Epidermal melanocyte (primary cell): Measurements from ENCODE around the gene ERCC3.

ENCODE experiments used
- DNase-seq: peaks from one replicate; pipeline ENCODE4 v3.0.0; 2011; ENCODE audit warnings: low spot score; ENCODE audit not compliant: insufficient read length

The ERCC3 gene

GRCh38 chr2:127293748-127294562, at the start of gene ERCC3:
Gene ERCC3 (minus strand): TSS chr2:127294144. CDS start chr2:127294081, 63 bp downstream.
- DNase-seq, result peak; percentile 85

GRCh38 chr2:127343277-127343676, 49.3 kb upstream of the ERCC3 start:
- DNase-seq, result no peak

DNA sequence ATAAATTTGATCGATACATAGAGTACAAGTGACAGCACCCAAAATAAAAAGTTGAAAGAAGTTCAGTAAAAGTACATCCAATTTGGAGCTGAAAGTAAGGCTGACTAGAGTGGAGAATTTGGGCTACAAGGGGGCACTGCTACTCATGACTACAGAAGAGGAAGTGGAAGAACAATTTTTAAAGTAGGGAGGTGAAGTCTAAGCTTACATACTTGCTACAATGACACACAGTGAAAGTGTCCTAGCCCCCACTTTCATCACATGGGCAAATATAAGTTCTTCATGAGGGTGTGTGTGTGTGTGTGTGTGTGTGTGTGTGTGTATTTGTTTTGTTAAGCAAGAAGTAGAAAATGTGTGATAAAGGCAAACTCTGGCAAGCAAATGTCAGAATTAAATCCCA, 48.2 kb upstream of the ERCC3 start:
- DNase-seq, result no peak

DNA sequence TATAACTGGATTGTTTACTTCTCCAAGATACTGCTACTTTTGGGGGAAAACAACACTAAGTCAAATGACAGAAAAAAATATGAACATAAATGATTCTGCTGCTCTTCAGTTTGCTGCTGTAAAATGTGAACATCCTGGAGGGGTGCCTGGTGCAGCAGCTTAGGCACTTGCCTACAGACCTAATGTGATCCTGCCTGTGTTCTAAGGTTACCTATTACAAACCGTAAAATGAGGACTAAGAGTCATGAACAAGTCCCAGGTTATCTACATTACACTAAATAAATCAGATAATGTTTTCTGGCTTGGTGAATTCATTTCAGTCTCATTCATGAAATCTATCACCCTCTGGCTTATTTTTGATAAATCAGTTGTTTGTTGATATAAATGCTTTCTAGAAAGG, 38.4 kb upstream of the ERCC3 start:
- no peak for DNase-seq

DNA sequence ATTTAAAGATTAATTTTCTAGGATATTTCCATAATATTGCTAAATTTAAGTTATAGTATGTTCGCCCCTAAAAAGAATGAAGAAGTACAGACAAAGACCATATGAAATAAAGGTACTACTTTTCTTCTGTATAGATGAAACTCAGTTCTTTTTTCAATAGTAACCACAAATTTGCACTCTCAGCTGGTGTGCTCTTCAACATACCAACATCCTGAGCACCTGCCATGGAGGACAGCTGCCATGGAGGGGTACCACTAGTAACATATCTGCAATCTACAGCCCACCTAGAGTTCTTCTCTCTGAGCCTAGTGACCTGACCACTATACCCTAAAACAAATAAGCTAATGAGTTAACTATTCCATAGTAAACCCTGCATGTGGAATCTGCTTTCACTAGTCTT, 36.8 kb upstream of the ERCC3 start:
- no peak for DNase-seq

- DNase-seq, result no peak
Observed at GRCh38 chr2:127326289-127326945, 32.5 kb upstream of the ERCC3 start.

DNA sequence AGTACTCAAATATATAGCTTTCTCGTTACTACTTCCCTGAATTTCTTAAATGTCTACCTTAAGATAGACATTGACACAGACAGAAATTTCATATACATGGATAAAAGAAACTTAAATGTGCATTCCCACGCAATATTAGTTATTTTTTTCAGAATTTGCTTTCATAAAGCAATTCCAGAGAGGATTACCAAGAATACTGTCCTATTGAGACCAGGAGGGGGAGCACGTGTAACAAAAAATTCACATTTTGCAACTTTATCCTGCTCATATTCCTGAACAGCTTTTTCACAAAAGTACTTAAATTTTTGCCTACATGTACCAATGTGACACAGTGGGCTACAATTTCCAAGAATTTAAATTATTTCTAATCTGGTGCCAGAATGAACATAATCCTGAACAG, 30.7 kb upstream of the ERCC3 start:
- peak; percentile 29 for DNase-seq

DNA sequence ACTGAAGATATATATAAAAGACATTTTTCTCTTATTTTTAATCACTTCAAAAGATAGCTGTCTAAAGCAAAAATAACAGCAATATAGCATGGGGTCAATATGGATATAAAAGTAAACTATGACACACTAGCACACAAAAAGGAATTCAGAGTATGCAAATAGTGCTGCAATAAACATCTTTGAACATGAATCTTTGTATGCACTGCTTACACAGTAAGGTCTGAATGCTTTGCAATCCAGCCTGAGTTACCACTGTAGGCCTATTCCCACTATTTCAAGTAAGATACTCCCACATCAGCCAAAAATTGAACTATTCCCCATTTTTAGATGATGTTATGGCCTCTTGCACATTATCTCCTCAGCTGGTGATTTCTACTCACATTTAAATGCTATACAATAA, 27.4 kb upstream of the ERCC3 start:
- DNase-seq, result no peak

GRCh38 chr2:127320586-127321275, 26.8 kb upstream of the ERCC3 start:
- no peak for DNase-seq

DNA sequence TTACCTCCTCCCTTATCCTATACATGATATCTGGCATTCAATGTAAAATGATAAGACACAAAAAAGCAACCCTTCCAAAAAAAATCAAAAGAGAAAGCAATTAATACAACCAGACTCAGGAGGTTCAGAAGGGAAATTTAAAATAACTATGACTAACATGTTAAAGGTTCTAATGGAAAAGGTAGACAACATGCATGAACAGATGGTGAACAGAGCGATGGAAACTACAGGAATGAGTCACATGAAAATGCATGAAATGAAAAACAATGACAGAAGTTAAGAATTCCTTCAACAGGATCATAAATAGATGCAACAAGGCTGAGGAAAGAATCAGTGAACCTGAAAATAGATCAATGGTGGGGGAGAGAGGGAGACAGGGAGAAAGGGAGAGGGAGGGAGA, 26.1 kb upstream of the ERCC3 start:
- no peak for DNase-seq

DNA sequence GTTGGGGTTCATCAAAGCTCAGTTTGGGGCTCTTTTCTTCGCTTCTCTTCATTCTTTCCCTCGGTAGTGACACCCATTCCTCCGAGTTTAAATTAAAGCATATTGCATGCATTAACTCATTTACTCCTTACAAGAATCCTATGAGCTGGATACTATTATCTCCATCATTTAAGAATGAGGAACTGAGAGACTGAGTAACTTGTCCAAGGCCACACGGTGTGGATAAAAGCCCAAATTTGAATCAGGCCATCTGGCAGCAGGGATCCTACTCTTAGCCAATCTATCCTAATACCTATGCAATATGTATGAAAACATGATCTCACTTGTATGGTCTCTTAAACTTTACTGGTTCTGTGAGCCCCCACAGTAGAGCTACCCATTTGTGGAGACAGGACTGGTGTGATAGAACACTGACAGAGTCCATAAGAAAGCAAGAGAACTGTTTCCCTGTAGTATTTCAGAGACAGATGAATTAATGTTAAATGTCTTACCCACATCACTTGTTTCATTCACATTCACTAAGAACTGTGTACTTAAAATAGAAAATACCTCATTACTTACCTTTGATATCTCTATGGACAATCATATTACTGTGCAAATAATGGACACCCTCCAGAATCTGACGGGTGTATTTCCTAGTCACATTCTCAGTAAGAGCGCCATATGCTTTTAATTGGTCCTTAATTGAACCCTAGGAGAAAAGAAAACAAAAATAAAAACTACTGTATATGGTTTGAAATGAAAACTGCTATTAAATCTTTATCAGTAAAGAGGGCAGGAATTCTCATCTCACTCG, 20.4 kb upstream of the ERCC3 start:
- DNase-seq, result no peak

GRCh38 chr2:127313406-127313805, 19.5 kb upstream of the ERCC3 start:
- DNase-seq, result no peak

- DNase-seq, result no peak
Observed at GRCh38 chr2:127310980-127311379, 17.0 kb upstream of the ERCC3 start.

- DNase-seq, result no peak
Observed at GRCh38 chr2:127309468-127309867, 15.5 kb upstream of the ERCC3 start.

GRCh38 chr2:127308586-127309138, 14.7 kb upstream of the ERCC3 start:
- no peak for DNase-seq

DNA sequence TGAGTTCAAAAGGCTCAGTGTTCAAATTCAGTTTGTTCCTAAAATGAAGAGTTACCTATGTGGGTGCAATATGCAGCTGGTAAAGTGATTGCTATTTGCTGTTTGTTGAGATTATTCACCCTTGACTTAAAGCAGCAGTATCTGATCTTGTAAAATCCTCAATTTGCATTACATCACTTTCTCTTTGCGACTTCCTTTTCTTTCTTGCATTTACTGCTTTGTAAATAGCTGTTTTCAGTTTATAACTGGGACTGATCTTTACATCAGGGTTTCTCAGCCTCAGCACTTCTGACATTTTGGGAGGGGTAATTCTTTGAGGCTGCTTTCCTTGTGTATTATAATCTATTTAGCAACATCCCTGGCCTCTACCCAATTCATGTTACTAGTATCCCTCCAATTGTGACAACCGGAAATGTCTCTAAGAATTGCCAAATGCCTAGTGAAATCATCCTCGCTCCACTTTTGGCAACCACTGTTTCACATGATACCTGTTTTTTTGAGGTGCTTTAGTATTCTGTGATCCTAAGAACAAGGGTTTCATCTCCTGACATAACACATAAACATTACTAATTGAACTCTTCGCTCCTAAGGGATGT, 12.1 kb upstream of the ERCC3 start:
- DNase-seq, result no peak

DNA sequence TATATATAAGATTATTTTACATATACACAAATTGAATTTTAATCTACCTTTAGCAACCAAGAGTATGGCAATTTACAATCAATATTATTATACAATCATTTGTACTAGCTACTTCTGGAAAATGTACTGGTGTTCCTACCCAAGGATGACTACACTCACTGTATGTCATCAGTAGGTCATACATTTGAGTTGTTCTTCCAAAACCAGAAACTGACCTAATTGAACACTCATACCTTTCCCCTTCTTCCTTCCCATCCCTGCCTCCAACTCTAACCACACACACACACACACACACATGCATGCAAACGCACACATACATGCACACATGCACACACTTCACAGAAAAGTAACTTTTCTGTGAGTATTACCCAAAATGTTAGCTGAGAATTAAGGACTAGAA, 8.2 kb upstream of the ERCC3 start:
- DNase-seq, result no peak

DNA sequence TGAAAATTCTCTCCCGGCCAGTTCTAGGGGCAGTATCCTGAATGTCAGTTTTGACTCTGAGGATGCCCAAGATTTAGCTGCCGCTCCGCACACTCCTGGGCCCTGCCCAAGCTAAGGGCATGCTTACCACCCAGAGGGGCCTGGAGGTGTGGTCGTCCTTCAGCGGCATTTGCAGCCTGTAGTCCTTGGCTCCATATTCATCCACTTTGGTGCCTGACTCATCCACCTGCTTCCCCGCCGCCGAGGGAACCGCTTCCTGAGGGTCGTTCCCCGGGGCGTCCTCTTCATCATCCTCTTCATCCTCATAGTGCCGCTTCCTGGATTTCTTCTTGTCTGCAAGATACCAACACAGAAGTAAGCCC, 577 bp downstream of the ERCC3 start:
- no peak for DNase-seq

- no peak for DNase-seq
Observed at GRCh38 chr2:127288274-127288673, 5.7 kb downstream of the ERCC3 start.

GRCh38 chr2:127283275-127283674, 10.7 kb downstream of the ERCC3 start:
- DNase-seq, result no peak

GRCh38 chr2:127280693-127281092, 13.3 kb downstream of the ERCC3 start:
- DNase-seq, result no peak
